Hypothalamus (tissue), 51 donors: ENCODE results near the gene RIT2.

Source experiments
- DNase-seq, 51 donors: peaks; one replicate each; lab custom pipeline; 2025; lab: John Stamatoyannopoulos, UW

Gene RIT2

GRCh38 chr18:43017622-43018021, 97.9 kb downstream of the RIT2 start:
- no peak for DNase-seq

GRCh38 chr18:43013486-43013885, 102.0 kb downstream of the RIT2 start:
- no peak for DNase-seq

- no peak for DNase-seq
Measured at GRCh38 chr18:43012951-43013350, 102.5 kb downstream of the RIT2 start.

GRCh38 chr18:43010611-43011010, 104.9 kb downstream of the RIT2 start:
- DNase-seq, result no peak

GRCh38 chr18:43009674-43010073, 105.8 kb downstream of the RIT2 start:
- no peak for DNase-seq

- DNase-seq, result no peak
Measured at GRCh38 chr18:43007365-43007764, 108.1 kb downstream of the RIT2 start.

- no peak for DNase-seq
Measured at GRCh38 chr18:43004421-43004820, 111.1 kb downstream of the RIT2 start.

GRCh38 chr18:43001821-43002220, 113.7 kb downstream of the RIT2 start:
- no peak for DNase-seq

- no peak for DNase-seq
Measured at GRCh38 chr18:42996824-42997223, 118.7 kb downstream of the RIT2 start.

- no peak for DNase-seq
Measured at GRCh38 chr18:42980426-42980825, 135.1 kb downstream of the RIT2 start.

GRCh38 chr18:42977982-42978637, 137.4 kb downstream of the RIT2 start:
- no peak for DNase-seq

GRCh38 chr18:42976869-42977590, 138.5 kb downstream of the RIT2 start:
- DNase-seq, result peak in 1 of 51 donors; percentile 7

GRCh38 chr18:42969366-42969765, 146.1 kb downstream of the RIT2 start:
- no peak for DNase-seq

GRCh38 chr18:42961298-42961697, 154.2 kb downstream of the RIT2 start:
- DNase-seq, result no peak

GRCh38 chr18:42959528-42959927, 156.0 kb downstream of the RIT2 start:
- no peak for DNase-seq

GRCh38 chr18:42958353-42958752, 157.1 kb downstream of the RIT2 start:
- no peak for DNase-seq

GRCh38 chr18:42956287-42956686, 159.2 kb downstream of the RIT2 start:
- no peak for DNase-seq

- no peak for DNase-seq
Measured at GRCh38 chr18:42954887-42955286, 160.6 kb downstream of the RIT2 start.

GRCh38 chr18:42953306-42953705, 162.2 kb downstream of the RIT2 start:
- no peak for DNase-seq

GRCh38 chr18:42950732-42951131, 164.8 kb downstream of the RIT2 start:
- no peak for DNase-seq

GRCh38 chr18:42948831-42949230, 166.7 kb downstream of the RIT2 start:
- DNase-seq, result no peak

- DNase-seq, result no peak
Measured at GRCh38 chr18:42941860-42942259, 173.6 kb downstream of the RIT2 start.
